NCI-H82 (cell line): Measurements from ENCODE around the gene PCDH15.

Source experiments
- DNase-seq: peaks from one replicate; lab custom pipeline; 2025; lab: John Stamatoyannopoulos, UW

PCDH15 gene

GRCh38 chr10:54125098-54125747, 675.8 kb downstream of the PCDH15 start:
- DNase-seq, result no peak

- DNase-seq, result no peak
These were observed 676.7 kb downstream of the PCDH15 start for GRCh38 chr10:54124209-54124885.

- DNase-seq, result no peak
These were observed 680.2 kb downstream of the PCDH15 start for GRCh38 chr10:54120806-54121205.

GRCh38 chr10:54108961-54109360, 692.1 kb downstream of the PCDH15 start:
- DNase-seq, result no peak

- DNase-seq, result no peak
These were observed 704.1 kb downstream of the PCDH15 start for GRCh38 chr10:54096892-54097291.

GRCh38 chr10:54094321-54094720, 706.7 kb downstream of the PCDH15 start:
- DNase-seq, result no peak

GRCh38 chr10:54091237-54091636, 709.8 kb downstream of the PCDH15 start:
- no peak for DNase-seq

GRCh38 chr10:54081950-54082349, 719.1 kb downstream of the PCDH15 start:
- no peak for DNase-seq

- no peak for DNase-seq
These were observed 733.7 kb downstream of the PCDH15 start for GRCh38 chr10:54067361-54067760.

GRCh38 chr10:54066646-54067045, 734.4 kb downstream of the PCDH15 start:
- DNase-seq, result no peak

- no peak for DNase-seq
These were observed 735.9 kb downstream of the PCDH15 start for GRCh38 chr10:54065106-54065505.

GRCh38 chr10:54064215-54064614, 736.8 kb downstream of the PCDH15 start:
- no peak for DNase-seq

- no peak for DNase-seq
These were observed 737.5 kb downstream of the PCDH15 start for GRCh38 chr10:54063514-54063913.

GRCh38 chr10:54060572-54060971, 740.5 kb downstream of the PCDH15 start:
- no peak for DNase-seq

- no peak for DNase-seq
These were observed 743.7 kb downstream of the PCDH15 start for GRCh38 chr10:54057357-54057756.

- no peak for DNase-seq
These were observed 774.7 kb downstream of the PCDH15 start for GRCh38 chr10:54026340-54026739.

- DNase-seq, result no peak
These were observed 789.9 kb downstream of the PCDH15 start for GRCh38 chr10:54011117-54011516.

- no peak for DNase-seq
These were observed 790.6 kb downstream of the PCDH15 start for GRCh38 chr10:54010337-54010933.

- no peak for DNase-seq
These were observed 791.4 kb downstream of the PCDH15 start for GRCh38 chr10:54009672-54010071.

GRCh38 chr10:54002077-54002476, 799.0 kb downstream of the PCDH15 start:
- DNase-seq, result no peak

GRCh38 chr10:53997953-53998352, 803.1 kb downstream of the PCDH15 start:
- no peak for DNase-seq

GRCh38 chr10:53990799-53991238, 810.2 kb downstream of the PCDH15 start:
- no peak for DNase-seq

GRCh38 chr10:53983431-53983830, 817.6 kb downstream of the PCDH15 start:
- no peak for DNase-seq
